ENCODE data around the gene APOBEC3H.
A peak's percentile ranks its signal among the peaks of the same experiment; 100 is the strongest.

Gene APOBEC3H

GRCh38 chr22:39090426-39091064 lies 6.5 kb upstream of the APOBEC3H start:
- H3K27ac Mint-ChIP-seq, result peak overlapping the region; percentile 98
- peaks cover 17% of the 10 kb centered on the region for H3K36me3 Mint-ChIP-seq (ENCODE audit: low read depth)
- H3K27me3 Mint-ChIP-seq, result no peaks in the 10 kb centered on the region
- peaks cover 91% of the 10 kb centered on the region for H3K4me1 Mint-ChIP-seq (ENCODE audit: low read depth)
- no peaks in the 10 kb centered on the region for H3K9me3 Mint-ChIP-seq
- peak overlapping the region; percentile 78 for H3K4me3 Mint-ChIP-seq

- H3K27ac Mint-ChIP-seq, result peak overlapping the region; percentile 98
- peaks cover 14% of the 10 kb centered on the region for H3K36me3 Mint-ChIP-seq (ENCODE audit: low read depth)
- peak overlapping the region; percentile 78 for H3K4me3 Mint-ChIP-seq
- peaks cover 91% of the 10 kb centered on the region for H3K4me1 Mint-ChIP-seq (ENCODE audit: low read depth)
- no peaks in the 10 kb centered on the region for H3K9me3 Mint-ChIP-seq
- H3K27me3 Mint-ChIP-seq, result no peaks in the 10 kb centered on the region
Measured at GRCh38 chr22:39091126-39092081, 5.6 kb upstream of the APOBEC3H start.

GRCh38 chr22:39092111-39092862 lies 4.8 kb upstream of the APOBEC3H start:
- peak overlapping the region; percentile 78 for H3K4me3 Mint-ChIP-seq
- H3K27ac Mint-ChIP-seq, result peak overlapping the region; percentile 98
- no peaks in the 10 kb centered on the region for H3K9me3 Mint-ChIP-seq
- H3K4me1 Mint-ChIP-seq (ENCODE audit: low read depth), result peaks cover 92% of the 10 kb centered on the region
- H3K36me3 Mint-ChIP-seq (ENCODE audit: low read depth), result peaks cover 11% of the 10 kb centered on the region
- H3K27me3 Mint-ChIP-seq, result no peaks in the 10 kb centered on the region

- Mint-ChIP-seq H3K4me3 (no peak overlapping the region), H3K36me3 (ENCODE audit: low read depth) (no peaks in the 10 kb centered on the region), H3K9me3 (no peaks in the 10 kb centered on the region), H3K27ac (peak overlapping the region; percentile 88), H3K27me3 (no peaks in the 10 kb centered on the region), H3K4me1 (ENCODE audit: low read depth) (peaks cover 92% of the 10 kb centered on the region)
Measured at GRCh38 chr22:39094717-39095389, 2.2 kb upstream of the APOBEC3H start.

GRCh38 chr22:39095971-39096370 lies 1.1 kb upstream of the APOBEC3H start:
- H3K4me3 Mint-ChIP-seq, result no peak overlapping the region

GRCh38 chr22:39098026-39098425 lies 982 bp downstream of the APOBEC3H start:
- Mint-ChIP-seq H3K4me1 (ENCODE audit: low read depth) (peaks cover 74% of the 10 kb centered on the region), H3K27me3 (no peaks in the 10 kb centered on the region), H3K4me3 (peak overlapping the region; percentile 81), H3K27ac (peak overlapping the region; percentile 95), H3K36me3 (ENCODE audit: low read depth) (no peaks in the 10 kb centered on the region), H3K9me3 (no peaks in the 10 kb centered on the region)

More at GRCh38 chr22:39095971-39096370, 1.1 kb upstream of the APOBEC3H start:
- H3K27me3 Mint-ChIP-seq, result no peaks in the 10 kb centered on the region
- H3K9me3 Mint-ChIP-seq, result no peaks in the 10 kb centered on the region
- peaks cover 92% of the 10 kb centered on the region for H3K4me1 Mint-ChIP-seq (ENCODE audit: low read depth)
- no peaks in the 10 kb centered on the region for H3K36me3 Mint-ChIP-seq (ENCODE audit: low read depth)
- H3K27ac Mint-ChIP-seq, result peak overlapping the region; percentile 49

GRCh38 chr22:39098576-39098975 lies 1.5 kb downstream of the APOBEC3H start:
- peak overlapping the region; percentile 66 for H3K4me3 Mint-ChIP-seq
- peaks cover 72% of the 10 kb centered on the region for H3K4me1 Mint-ChIP-seq (ENCODE audit: low read depth)
- no peaks in the 10 kb centered on the region for H3K9me3 Mint-ChIP-seq
- peak overlapping the region; percentile 95 for H3K27ac Mint-ChIP-seq
- H3K27me3 Mint-ChIP-seq, result no peaks in the 10 kb centered on the region
- no peaks in the 10 kb centered on the region for H3K36me3 Mint-ChIP-seq (ENCODE audit: low read depth)

GRCh38 chr22:39101226-39101625 lies 4.2 kb downstream of the APOBEC3H start:
- H3K9me3 Mint-ChIP-seq, result no peaks in the 10 kb centered on the region
- no peaks in the 10 kb centered on the region for H3K27me3 Mint-ChIP-seq
- peaks cover 50% of the 10 kb centered on the region for H3K4me1 Mint-ChIP-seq (ENCODE audit: low read depth)
- H3K4me3 Mint-ChIP-seq, result no peak overlapping the region
- no peaks in the 10 kb centered on the region for H3K36me3 Mint-ChIP-seq (ENCODE audit: low read depth)
- no peak overlapping the region for H3K27ac Mint-ChIP-seq

GRCh38 chr22:39103431-39103830 lies 6.4 kb downstream of the APOBEC3H start:
- Mint-ChIP-seq H3K36me3 (ENCODE audit: low read depth) (no peaks in the 10 kb centered on the region), H3K27me3 (no peaks in the 10 kb centered on the region), H3K27ac (peak overlapping the region; percentile 63)

GRCh38 chr22:39106326-39106725 lies 9.3 kb downstream of the APOBEC3H start:
- H3K27me3 Mint-ChIP-seq, result no peaks in the 10 kb centered on the region
- no peak overlapping the region for H3K4me3 Mint-ChIP-seq
- peaks cover 16% of the 10 kb centered on the region for H3K4me1 Mint-ChIP-seq (ENCODE audit: low read depth)
- H3K27ac Mint-ChIP-seq, result no peak overlapping the region
- no peaks in the 10 kb centered on the region for H3K36me3 Mint-ChIP-seq (ENCODE audit: low read depth)
- no peaks in the 10 kb centered on the region for H3K9me3 Mint-ChIP-seq

More at GRCh38 chr22:39103431-39103830, 6.4 kb downstream of the APOBEC3H start:
- H3K9me3 Mint-ChIP-seq, result no peaks in the 10 kb centered on the region
- no peak overlapping the region for H3K4me3 Mint-ChIP-seq
- H3K4me1 Mint-ChIP-seq (ENCODE audit: low read depth), result peaks cover 35% of the 10 kb centered on the region

- Mint-ChIP-seq H3K27ac (no peak overlapping the region), H3K9me3 (no peaks in the 10 kb centered on the region), H3K4me3 (no peak overlapping the region), H3K36me3 (ENCODE audit: low read depth) (no peaks in the 10 kb centered on the region), H3K4me1 (ENCODE audit: low read depth) (peaks cover 20% of the 10 kb centered on the region), H3K27me3 (no peaks in the 10 kb centered on the region)
Measured at GRCh38 chr22:39108487-39108886, 11.4 kb downstream of the APOBEC3H start.

- no peaks in the 10 kb centered on the region for H3K9me3 Mint-ChIP-seq
- no peaks in the 10 kb centered on the region for H3K36me3 Mint-ChIP-seq (ENCODE audit: low read depth)
- no peak overlapping the region for H3K4me3 Mint-ChIP-seq
- H3K4me1 Mint-ChIP-seq (ENCODE audit: low read depth), result peaks cover 29% of the 10 kb centered on the region
- H3K27me3 Mint-ChIP-seq, result no peaks in the 10 kb centered on the region
- no peak overlapping the region for H3K27ac Mint-ChIP-seq
Measured at GRCh38 chr22:39109361-39109760, 12.3 kb downstream of the APOBEC3H start.

GRCh38 chr22:39110631-39111561 lies 13.9 kb downstream of the APOBEC3H start:
- Mint-ChIP-seq H3K4me1 (ENCODE audit: low read depth) (peaks cover 44% of the 10 kb centered on the region), H3K27ac (peak overlapping the region; percentile 21), H3K4me3 (no peak overlapping the region), H3K9me3 (no peaks in the 10 kb centered on the region), H3K27me3 (no peaks in the 10 kb centered on the region), H3K36me3 (ENCODE audit: low read depth) (no peaks in the 10 kb centered on the region)
